ENCODE data around the gene CSN2.
"Not testable (repeated sequence)": the region's sequence is repeated elsewhere in the genome, so short reads cannot be mapped to it uniquely, and the experiment has no call there.

The CSN2 gene, protein sequence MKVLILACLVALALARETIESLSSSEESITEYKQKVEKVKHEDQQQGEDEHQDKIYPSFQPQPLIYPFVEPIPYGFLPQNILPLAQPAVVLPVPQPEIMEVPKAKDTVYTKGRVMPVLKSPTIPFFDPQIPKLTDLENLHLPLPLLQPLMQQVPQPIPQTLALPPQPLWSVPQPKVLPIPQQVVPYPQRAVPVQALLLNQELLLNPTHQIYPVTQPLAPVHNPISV

DNA sequence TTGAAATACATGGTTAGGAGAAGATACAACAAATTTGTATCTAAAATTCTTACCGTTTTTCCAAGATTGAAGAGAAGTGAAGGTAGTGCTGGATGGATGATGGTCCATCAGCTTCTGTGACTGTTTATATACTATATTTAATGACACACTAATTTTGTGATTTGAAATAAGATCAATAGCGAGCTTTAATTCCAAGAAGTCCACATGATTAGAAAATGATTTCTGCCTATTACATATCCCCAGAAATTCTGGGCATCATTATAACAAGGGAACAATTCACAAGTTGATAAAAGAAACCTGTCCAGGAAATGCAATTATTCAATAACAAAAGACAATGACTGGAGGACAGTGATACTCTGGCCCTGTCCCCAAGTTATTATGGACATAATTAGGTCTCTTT is at the start of gene CSN2:
CSN2 (minus strand) TSS at position 101 of the 400 bp plus-strand sequence. CDS start 4,733 bp downstream, outside the sequence.
- DNase-seq, result no peak

DNA sequence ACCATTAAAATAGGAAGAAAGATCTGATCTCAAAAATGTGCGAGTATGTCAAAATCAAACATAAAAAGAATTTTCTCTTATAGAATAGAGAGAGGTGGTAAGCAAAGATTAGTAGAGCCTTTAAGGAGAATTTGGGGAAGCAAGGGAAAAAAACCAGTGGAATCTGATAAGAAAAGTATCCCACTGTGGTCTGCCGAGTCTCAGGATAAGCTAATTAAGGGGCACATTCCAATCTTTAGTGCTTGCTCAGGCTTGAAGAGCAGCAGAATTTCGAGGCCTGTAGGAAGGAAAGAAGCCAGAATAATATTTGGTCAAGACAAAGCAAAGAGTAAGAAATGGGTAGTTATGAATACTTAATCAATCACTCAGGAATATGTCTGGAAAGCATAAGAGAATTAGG is 43.2 kb upstream of the CSN2 start:
- no peak for DNase-seq

DNA sequence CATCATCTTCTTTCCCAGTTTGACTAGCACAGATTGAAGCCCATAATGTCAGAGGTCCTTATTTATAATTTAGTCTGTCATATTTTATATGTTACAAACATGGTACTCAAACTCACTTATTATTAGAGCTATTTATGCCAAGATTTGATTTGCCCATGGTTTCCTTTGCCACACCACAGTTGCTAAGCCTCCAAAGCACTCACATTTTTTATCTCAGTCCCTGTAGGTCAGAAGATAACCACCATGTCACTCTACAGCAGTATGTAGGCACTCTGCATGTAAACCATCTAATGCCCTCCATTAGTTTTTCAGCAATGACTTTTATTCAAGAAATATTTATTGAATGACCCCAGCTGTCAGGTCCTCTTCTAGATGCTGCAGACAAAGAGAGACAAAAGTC is 37.0 kb upstream of the CSN2 start:
- no peak for DNase-seq

DNA sequence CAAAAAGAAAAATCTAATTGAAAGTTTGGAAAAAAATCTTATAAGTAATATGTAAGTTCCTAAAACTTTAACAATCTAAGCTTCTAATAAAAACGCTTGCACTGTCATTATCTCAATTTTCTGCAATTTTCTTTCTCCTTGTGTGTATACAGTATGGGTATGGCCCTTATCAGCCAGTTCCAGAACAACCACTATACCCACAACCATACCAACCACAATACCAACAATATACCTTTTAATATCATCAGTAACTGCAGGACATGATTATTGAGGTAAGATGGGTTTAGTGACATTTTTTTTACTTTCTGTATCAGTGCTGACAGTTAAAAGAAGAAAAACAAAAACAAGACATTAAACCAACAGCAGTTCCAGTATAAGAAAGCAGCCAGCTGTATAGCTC is 35.2 kb upstream of the CSN2 start:
- no peak for DNase-seq

DNA sequence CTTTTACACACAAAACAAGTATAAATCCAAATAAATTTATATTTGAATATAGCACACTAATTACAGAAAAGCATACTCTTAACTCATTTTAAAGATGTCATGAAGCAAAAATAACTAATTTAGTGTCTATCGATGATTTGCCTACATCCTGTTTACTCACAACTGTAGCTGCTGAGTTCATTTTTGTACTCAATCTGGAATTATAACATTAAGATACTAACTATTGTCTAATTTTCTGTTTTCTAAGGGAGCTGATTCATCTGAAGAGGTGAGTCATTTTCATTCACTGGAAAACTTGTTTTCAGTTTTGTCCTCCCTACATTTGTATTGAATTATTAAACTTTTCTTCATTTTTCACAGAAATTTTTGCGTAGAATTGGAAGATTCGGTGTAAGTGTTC is 33.9 kb upstream of the CSN2 start:
- DNase-seq, result no peak

DNA sequence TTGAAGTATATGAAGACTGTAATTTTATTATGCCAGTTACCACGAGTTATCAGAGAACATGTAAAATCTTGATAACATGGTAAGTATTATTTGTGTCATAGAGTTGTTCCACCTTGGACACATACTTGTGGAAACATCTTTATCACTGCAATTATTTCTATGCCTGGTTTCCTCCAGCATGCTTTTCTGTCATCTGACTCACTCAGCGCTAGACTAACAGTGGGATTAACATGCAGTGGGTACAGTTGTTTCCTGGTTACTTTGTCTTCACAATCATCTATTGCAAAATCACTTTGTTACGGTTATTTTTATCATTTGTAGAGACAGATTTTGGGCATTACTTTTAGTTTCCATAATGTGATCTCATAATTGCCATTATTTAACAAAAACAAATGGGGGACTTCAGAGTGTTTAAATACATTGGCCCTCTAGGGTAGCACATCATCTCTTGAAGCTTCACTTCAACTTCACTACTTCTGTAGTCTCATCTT is 30.0 kb upstream of the CSN2 start, which contains the start of gene STATH:
STATH (plus strand) TSS at position 441 of the 491 bp plus-strand sequence. CDS start 2,472 bp downstream, outside the sequence.
- DNase-seq, result no peak

DNA sequence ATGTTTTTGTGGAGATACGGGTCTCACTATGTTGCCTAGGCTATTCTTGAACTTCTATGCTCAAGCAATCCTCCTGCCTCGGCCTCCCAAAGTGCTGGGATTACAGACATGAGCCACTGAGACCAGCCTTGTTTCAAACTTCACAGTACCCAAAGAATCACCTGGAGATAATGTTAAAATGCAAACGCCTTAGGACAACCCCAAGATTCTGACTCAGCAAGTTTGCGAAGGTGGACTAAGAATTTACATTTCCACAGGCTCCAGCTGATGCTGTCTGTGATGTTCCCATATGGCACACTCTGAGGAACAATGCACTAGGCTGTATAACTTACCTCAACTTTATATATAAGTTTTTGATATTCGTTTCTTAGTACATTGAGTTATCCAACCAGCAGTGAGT is 29.3 kb upstream of the CSN2 start:
- no peak for DNase-seq

DNA sequence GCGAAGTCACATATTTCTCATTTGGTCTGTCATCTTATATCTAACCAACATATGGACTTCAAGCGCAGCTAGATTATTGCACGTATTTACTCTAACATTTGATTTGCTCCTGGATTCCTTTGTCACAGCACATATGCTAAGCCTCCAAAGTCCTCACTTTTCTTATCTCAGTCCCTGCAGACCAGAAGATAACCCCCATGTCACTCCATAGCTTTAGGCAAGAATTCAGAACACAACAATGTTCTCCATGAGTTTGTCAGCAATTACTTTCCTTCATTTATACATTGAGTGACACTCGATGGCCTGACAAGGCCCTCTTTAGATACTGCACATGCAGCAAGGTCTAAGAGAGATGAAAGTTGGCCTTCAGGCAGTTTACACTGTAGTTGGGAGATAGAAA is 25.5 kb upstream of the CSN2 start:
- no peak for DNase-seq

DNA sequence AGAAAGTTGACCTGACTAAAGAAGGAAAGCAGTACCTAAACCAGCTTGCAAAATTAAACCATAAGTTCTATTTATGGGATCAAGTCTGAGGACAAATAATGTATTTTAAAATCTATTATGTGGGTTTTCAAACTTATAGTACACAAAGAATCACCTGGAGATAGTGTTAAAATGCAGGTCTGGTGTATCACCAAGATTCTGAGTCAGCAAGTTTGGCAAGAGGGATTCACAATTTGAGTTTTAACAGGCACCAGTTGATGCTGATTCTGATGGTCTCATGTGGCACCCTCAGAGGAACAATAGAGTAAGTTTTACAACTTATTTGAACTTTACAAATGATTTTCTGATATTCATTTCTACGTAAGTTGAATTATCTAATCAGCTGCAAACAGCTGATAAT is 21.1 kb upstream of the CSN2 start:
- DNase-seq, result no peak

DNA sequence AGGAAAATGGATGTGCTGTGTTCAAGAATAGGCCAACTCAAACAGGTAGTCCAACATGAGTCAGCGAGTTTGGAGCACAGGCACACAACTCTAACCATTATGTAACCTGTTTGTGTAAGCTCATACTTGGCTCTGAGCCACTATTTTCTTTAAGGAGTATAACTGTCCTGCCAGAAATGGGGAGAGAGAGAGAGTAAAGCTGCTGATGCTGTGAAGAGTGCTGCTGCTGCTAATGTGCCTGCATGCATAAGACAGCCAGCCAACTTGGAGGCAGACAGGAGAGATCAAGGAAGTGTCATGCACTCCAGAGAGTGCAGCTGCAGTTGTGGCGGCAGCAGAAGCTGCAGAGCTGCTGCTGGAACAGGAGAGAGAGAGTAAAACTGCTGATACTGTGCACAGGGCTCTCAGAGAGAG is 18.5 kb upstream of the CSN2 start:
- no peak for DNase-seq

DNA sequence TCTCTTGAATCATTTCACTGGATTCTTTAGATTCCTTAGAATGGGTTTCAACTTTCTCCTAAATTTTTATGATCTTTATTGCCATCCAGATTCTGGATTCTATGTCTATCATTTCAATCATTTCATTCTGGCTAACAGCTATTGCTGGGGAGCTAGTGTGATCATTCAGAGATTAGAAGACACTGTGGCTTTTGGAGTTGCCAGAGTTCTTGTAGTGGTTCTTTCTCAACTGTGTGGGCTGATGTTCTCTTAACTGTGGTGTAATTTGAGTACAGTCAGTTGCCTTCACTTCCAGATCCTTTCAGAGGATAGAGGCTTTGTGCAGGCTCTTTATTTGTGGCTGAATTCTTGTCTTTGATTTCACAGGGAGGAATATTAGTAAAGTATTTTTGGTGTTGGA is 12.1 kb upstream of the CSN2 start:
- no peak for DNase-seq

DNA sequence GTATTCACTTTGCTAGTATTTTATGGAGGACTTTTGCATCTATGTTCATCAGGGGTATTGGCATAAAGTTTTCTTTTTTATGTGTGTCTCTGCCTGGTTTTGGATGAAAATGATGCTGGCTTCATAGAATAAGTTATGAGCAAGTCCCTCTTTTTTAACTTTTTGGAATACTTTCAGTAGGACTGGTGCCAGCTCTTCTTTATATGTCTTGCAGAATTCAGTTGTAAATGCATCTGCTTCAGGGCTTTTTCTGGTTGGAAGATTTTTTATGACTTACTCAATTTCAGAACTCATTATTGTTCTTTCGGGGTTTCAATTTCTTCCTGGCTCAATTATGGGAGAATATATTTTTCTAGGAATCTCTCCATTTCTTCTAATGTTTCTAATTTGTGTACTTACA is 9.1 kb upstream of the CSN2 start:
- DNase-seq, result no peak

DNA sequence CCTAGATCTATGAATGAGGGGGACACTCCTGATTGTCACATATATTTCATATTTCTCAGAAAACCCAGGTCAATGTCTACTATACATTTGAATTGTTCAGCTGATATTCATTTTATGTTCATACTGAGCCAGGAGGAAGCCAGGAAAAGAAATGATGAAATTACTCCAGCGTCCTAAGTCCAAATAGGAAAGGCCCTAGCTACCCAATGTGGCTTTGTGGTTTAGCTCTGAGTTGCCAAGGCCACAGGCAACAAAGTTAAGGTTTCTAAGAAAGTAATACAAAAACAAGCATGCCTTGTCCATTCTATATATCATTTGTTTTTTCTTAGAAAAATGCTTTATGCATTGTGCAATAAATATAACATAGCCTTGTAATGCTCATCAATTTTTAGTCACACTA is 4.5 kb upstream of the CSN2 start:
- DNase-seq, result no peak

DNA sequence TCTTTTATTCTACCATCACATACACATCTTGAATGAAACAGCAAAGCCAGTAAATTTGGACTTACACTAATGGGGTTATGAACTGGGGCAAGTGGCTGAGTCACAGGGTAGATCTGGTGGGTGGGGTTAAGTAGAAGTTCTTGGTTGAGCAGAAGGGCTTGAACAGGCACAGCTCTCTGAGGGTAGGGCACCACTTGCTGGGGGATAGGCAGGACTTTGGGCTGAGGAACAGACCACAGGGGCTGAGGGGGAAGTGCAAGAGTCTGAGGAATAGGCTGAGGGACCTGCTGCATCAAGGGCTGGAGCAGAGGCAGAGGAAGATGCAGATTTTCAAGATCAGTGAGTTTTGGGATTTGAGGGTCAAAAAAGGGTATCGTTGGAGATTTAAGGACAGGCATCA is 8.3 kb downstream of the CSN2 start:
- no peak for DNase-seq

DNA sequence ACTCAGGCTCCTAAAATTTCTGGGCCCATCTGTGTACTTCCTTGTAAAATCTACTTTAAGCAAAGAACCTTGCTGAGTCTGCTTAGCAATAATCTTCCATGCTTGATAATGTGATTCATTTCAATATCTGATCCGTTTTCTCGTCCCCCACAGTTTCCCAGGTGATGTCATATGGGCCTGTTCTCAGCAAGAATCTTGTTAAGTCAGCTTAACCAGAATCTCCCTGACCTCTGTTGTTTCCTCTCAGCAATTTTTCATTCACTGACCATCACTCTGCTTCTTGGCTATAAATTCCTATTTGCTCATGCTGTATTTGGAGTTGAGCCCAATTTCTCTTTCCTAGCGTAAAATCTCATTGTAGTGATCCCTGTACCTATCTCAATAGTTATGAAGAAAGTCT is 13.9 kb downstream of the CSN2 start:
- no peak for DNase-seq

DNA sequence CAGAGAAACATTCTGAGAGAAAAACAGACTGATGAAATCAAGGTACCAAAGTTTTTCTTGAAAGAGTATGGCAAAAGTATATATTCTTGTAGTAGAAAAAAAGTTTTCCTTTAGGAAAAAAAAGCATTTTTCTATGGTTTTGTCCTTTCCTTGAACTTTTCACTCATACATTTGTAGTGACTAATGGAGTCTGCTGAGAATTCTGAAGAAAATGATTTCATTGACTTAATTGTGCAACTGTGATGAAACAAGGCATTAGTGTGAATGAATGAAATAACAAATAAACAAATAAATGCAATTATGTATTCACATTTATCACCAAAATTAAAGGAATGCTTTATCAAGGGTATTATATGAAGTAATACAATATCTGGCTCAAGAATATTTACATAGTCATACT is 29.0 kb downstream of the CSN2 start:
- no peak for DNase-seq

DNA sequence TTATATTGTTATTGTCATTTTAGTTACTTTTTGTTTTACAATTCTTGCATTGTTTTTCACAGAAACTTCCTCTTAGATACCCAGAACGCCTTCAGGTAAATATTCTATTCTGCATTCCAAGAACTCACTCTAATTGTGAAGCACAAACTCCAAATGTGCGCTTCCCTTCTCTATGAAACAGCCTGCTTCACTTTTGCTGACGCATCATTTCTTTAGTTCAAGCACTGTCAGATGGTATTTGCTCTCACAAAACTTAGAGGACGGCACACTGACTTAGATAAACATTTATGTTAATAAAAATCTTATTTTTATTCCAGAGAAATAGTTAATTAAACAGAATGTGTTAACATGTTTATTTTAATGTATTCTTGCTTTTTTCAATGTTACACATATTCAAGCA is 31.4 kb downstream of the CSN2 start:
- DNase-seq, result no peak

DNA sequence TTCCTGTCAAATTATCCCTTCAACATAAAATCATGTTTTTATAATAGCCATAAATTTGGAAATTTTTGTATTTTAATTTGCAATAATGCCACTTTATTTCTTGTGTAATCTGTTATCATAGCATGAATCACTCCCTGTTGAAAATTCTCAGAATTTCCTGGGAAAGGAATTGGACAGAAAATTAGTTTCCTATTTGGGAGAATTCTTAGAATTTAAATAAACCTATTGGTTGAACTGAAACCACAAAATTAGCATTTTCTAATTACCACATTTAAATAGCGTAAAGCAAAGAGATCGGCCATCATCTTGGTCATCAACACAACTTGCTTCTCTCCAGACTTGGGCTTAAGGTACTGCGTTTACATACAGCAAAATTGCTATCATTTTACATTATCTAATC is 34.8 kb downstream of the CSN2 start, which contains the start of gene CSN1S1:
CSN1S1 (plus strand) TSS at position 301 of the 400 bp plus-strand sequence. CDS start 1,488 bp downstream, outside the sequence.
- DNase-seq, result no peak

DNA sequence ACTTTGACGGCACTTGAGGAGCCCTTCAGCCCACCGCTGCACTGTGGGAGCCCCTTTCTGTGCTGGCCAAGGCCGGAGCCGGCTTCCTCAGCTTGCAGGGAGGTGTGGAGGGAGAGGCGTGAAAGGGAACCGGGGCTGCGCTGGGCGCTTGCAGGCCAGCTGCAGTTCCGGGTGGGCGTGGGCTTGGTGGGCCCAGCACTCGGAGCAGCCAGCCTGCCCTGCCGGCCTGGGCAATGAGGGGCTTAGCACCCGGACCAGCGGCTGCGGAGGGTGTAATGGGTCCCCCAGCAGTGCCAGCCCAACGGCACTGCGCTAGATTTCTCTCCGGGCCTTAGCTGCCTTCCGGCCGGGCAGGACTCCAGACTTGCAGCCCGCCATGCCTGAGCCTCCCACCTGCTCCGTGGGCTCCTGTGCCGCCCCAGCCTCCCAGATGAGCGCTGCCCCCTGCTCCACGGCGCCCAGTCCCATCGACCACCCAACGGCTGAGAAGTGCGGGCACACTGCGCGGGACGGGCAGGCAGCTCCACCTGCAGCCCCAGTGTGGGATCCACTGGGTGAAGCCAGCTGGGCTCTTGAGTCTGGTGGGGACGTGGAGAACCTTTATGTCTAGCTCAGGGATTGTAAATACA is 41.6 kb downstream of the CSN2 start:
- DNase-seq, result not testable (repeated sequence)

DNA sequence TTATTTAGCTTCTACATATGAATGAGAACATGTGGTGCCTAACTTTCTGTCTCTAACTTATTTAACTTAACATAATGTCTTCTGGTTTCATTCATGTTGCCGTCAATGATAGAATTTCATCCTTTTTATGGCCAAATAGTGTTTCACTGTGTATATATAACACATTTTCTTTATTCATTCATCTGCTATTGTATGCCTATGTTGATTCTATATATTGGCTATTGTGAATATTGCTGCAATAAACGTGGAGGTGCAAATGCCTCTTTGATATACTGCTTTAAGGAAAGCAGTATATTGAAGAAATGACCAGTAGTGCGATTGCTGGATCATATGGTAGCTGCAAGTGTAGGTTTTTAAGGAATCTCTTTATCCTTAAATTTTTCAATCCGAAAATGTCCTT is 44.7 kb downstream of the CSN2 start:
- no peak for DNase-seq

DNA sequence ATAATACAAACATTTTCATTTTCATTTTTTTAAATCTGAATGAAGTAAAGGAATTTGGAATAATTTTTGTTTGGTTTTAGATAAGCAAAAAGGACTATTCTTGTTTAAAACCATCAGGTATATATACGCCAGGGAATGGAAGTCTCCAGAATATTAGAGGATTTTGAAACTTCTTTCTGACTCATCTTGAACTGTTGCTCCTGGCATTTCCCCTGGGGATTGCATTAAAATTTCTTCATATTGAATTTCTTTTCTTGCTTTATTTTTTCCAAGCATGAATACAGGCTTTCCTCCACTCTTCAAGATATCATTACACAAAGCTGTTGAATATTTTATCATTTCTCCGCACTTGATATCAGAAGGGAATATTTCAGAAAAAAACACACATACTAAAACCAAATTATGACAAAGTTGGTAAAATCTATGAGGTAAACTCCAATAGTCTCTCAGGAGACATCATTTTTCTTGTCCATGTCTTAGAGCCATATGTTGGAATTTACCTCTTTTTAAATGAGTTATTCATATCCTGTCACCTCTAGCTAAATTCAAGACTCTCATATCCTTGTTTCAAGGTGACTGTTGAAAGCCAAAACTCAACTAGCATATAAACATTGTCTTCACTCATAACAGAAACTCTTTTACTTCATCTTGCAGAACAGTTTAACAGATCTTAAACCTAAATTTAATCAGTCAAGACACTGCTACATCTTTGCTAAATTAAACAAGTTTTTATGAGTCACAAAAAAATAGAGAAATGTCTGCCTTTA is 55.3 kb downstream of the CSN2 start:
- DNase-seq, result no peak

DNA sequence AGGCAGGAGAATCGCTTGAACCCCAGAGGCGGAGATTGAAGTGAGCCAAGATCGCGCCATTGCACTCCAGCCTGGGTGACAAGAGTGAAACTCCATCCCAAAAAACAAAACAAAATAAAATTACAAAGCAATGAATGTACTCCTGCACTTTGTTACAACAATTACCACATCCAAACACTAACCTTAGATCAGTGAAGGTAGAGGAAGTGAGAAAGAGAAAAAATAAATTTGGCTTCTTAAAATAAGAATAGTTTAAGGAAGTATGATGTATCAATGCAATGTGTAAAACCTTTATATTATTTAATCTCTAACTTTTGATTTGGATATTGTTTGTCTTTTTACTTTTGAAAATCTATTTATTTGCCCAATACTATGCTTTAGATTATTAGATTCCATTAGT is 56.3 kb downstream of the CSN2 start:
- no peak for DNase-seq

DNA sequence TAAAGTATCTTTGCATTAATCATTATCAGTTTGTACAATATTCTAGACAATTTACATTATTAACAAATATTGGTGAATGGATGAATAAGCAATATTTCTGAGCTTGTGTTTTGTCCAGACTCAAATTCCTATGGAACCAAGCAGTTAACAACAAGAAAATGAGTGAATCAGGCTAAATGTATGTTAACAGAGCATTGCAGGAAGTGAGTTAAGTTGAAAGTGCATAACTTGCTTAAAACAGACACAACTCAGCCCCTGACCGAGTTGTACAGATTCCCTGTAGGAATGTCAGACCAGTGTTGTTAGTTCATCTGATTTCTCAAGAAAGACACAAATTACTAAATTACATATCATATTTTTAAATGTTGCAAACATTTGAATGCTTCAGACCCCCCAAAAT is 58.4 kb downstream of the CSN2 start:
- DNase-seq, result no peak
